ENCODE measurements around the gene AQP6. TPM values are rescaled to one million over a fixed set of nuclear protein-coding genes. Genes with fewer than 3 reads are reported as not detected.

AQP6 gene
- total RNA-seq, 4 donors from 2014 or later: 0.39 to 0.63 TPM; not detected in 2

GRCh38 chr12:49968471-49968870 lies 4.3 kb upstream of the AQP6 start:
- TF ChIP-seq, protein P1, sequence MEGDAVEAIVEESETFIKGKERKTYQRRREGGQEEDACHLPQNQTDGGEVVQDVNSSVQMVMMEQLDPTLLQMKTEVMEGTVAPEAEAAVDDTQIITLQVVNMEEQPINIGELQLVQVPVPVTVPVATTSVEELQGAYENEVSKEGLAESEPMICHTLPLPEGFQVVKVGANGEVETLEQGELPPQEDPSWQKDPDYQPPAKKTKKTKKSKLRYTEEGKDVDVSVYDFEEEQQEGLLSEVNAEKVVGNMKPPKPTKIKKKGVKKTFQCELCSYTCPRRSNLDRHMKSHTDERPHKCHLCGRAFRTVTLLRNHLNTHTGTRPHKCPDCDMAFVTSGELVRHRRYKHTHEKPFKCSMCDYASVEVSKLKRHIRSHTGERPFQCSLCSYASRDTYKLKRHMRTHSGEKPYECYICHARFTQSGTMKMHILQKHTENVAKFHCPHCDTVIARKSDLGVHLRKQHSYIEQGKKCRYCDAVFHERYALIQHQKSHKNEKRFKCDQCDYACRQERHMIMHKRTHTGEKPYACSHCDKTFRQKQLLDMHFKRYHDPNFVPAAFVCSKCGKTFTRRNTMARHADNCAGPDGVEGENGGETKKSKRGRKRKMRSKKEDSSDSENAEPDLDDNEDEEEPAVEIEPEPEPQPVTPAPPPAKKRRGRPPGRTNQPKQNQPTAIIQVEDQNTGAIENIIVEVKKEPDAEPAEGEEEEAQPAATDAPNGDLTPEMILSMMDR (IDR thresholded peaks at IDR 0.05): no peak
- no peak for DNase-seq (ENCODE audit: low spot score in 2 of 2)
- H3K36me3 ChIP-seq: no peaks in the 10 kb centered on the region
- peaks cover 0 to 47% (median 18%) of the 10 kb centered on the region in 4 donors for H3K4me1 ChIP-seq
- 72 to 76% methylated on average over 6 of the region's 6 CpGs for WGBS, 2 donors
- no peak overlapping the region for H3K4me3 ChIP-seq
- peak overlapping the region in 2 of 4 donors; percentile 46 to 51 for H3K27ac ChIP-seq
- no peaks in the 10 kb centered on the region for H3K9me3 ChIP-seq
- H3K27me3 ChIP-seq: peaks cover 0 to 6% of the 10 kb centered on the region in 2 donors

DNA sequence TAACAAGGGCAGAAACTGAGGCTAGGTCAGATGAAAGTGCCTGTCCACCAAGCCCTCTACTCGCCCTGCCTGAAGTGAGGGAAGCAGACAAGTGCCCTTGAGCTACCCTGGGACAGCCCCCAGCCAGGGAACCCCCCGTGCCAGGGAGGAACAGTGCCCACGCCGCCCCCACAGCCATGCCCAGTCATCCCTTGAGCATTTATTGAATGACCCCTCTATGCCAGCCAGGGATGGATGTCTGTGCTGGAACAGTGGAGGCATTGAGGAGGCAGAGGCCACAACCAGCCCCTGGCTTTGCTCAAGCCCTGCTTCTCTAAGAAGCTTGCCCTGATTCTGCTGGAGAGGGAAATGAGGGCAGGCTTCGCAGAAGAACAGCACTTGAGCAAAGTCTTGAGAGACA lies 3.7 kb upstream of the AQP6 start:
- 51 to 68% methylated on average over 2 to 3 of the region's 5 CpGs for WGBS, 2 donors
- DNase-seq (ENCODE audit: low spot score in 2 of 2): no peak
- H3K27me3 ChIP-seq: peaks cover 0 to 6% of the 10 kb centered on the region in 2 donors
- TF ChIP-seq, protein P1 (IDR thresholded peaks at IDR 0.05): no peak
- peak in 1 of 2 donors; percentile 38 for TF ChIP-seq EP300 (IDR thresholded peaks at IDR 0.05)
- TF ChIP-seq POLR2A (IDR thresholded peaks at IDR 0.05): no peak
- no peak overlapping the region for H3K4me3 ChIP-seq
- H3K4me1 ChIP-seq: peaks cover 0 to 48% (median 19%) of the 10 kb centered on the region in 4 donors
- no peaks in the 10 kb centered on the region for H3K36me3 ChIP-seq
- peak overlapping the region in 2 of 4 donors; percentile 47 to 51 for H3K27ac ChIP-seq
- no peaks in the 10 kb centered on the region for H3K9me3 ChIP-seq

GRCh38 chr12:49969651-49970429 lies 2.9 kb upstream of the AQP6 start:
- no peak for TF ChIP-seq EP300 (IDR thresholded peaks at IDR 0.05)
- TF ChIP-seq, protein P1 (IDR thresholded peaks at IDR 0.05): no peak
- no peak overlapping the region for H3K4me3 ChIP-seq
- peaks cover 0 to 6% of the 10 kb centered on the region in 2 donors for H3K27me3 ChIP-seq
- 71 to 78% methylated on average over 12 of the region's 12 CpGs for WGBS, 2 donors
- no peak for DNase-seq (ENCODE audit: low spot score in 2 of 2)
- no peaks in the 10 kb centered on the region for H3K36me3 ChIP-seq
- H3K4me1 ChIP-seq: peaks cover 0 to 55% (median 22%) of the 10 kb centered on the region in 4 donors
- H3K27ac ChIP-seq: peak overlapping the region in 2 of 4 donors; percentile 47 to 51
- no peaks in the 10 kb centered on the region for H3K9me3 ChIP-seq

DNA sequence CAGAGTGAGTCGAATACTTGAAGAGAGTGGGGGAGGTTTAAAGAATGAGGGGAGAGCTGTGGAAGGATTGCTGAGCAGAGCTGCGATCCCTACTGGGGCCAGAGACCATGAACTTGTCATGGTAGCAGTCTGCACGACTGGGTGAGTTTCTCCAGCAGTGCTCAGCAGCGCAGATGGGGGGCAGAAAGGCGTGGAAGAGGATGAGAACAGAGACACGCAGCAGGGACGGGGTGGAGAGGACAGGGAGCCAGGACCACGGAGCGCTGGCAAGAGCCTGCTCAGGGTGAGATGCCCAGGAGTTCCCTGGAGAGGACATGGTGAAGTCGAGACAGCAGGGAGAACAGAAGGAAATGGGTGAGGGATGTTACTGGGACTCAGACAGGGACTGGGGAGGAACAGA lies 2.1 kb upstream of the AQP6 start:
- Histone ChIP-seq H3K9me3 (no peaks in the 10 kb centered on the region), H3K27ac (no peak overlapping the region), H3K4me1 (peaks cover 0 to 55% (median 22%) of the 10 kb centered on the region in 4 donors), H3K4me3 (no peak overlapping the region), H3K27me3 (peaks cover 0 to 6% of the 10 kb centered on the region in 2 donors), H3K36me3 (no peaks in the 10 kb centered on the region)
- 60 to 65% methylated on average over 10 of the region's 10 CpGs for WGBS, 2 donors
- no peak for DNase-seq (ENCODE audit: low spot score in 2 of 2)
- no peak for TF ChIP-seq POLR2A (IDR thresholded peaks at IDR 0.05)
- TF ChIP-seq, protein P1 (IDR thresholded peaks at IDR 0.05): no peak
- no peak for TF ChIP-seq EP300 (IDR thresholded peaks at IDR 0.05)

DNA sequence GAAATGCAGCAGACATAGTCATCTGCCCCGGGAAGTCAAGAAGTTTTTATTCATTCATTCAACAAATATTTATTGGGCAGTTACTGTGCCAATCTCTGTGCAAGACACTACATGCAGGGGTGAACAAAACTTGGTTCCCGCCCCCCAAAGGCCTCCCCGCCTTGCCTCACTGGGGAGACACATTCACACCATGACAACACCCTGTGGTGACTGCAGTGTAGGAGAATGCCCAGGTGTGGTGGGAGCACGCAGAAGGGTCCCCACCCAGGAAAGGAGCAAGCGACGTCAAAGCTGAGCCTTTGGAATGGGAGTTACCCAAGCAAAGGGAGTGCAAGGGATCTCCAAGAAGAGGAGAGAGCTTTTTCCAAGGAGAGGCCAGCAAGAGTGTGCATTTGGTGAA lies 1.6 kb upstream of the AQP6 start:
- DNase-seq (ENCODE audit: low spot score in 2 of 2): no peak
- H3K27me3 ChIP-seq: peaks cover 0 to 6% of the 10 kb centered on the region in 2 donors
- H3K27ac ChIP-seq: no peak overlapping the region
- TF ChIP-seq, protein P1 (IDR thresholded peaks at IDR 0.05): no peak
- TF ChIP-seq POLR2A (IDR thresholded peaks at IDR 0.05) (no peak), EP300 (IDR thresholded peaks at IDR 0.05) (no peak)
- peaks cover 0 to 55% (median 22%) of the 10 kb centered on the region in 4 donors for H3K4me1 ChIP-seq
- H3K4me3 ChIP-seq: no peak overlapping the region
- H3K9me3 ChIP-seq: no peaks in the 10 kb centered on the region
- no peaks in the 10 kb centered on the region for H3K36me3 ChIP-seq
- WGBS, 2 donors: 76 to 88% methylated on average over 6 of the region's 6 CpGs
